ENCODE data around the gene CCT8.

Gene CCT8

GRCh38 chr21:29073222-29074006, at the start of gene CCT8:
Gene CCT8, minus strand, starts transcription at chr21:29073648. Its CDS starts 58 bp downstream, at chr21:29073590.
- DNase-seq = peak; percentile 99

- DNase-seq = no peak
These were observed 48.3 kb upstream of the CCT8 start for GRCh38 chr21:29121759-29122158.

- no peak for DNase-seq
These were observed 44.0 kb upstream of the CCT8 start for GRCh38 chr21:29117372-29117955.

- DNase-seq = no peak
These were observed 42.5 kb upstream of the CCT8 start for GRCh38 chr21:29115899-29116298.

- DNase-seq = no peak
These were observed 41.5 kb upstream of the CCT8 start for GRCh38 chr21:29114765-29115500.

GRCh38 chr21:29105218-29105617, 31.8 kb upstream of the CCT8 start:
- no peak for DNase-seq

GRCh38 chr21:29104239-29104708, 30.8 kb upstream of the CCT8 start:
- DNase-seq = no peak

- DNase-seq = no peak
These were observed 29.4 kb upstream of the CCT8 start for GRCh38 chr21:29102791-29103257.

GRCh38 chr21:29098156-29098555, 24.7 kb upstream of the CCT8 start:
- no peak for DNase-seq

GRCh38 chr21:29096218-29097015, 23.0 kb upstream of the CCT8 start:
- DNase-seq = no peak

- DNase-seq = no peak
These were observed 18.9 kb upstream of the CCT8 start for GRCh38 chr21:29092102-29092959.

- DNase-seq = no peak
These were observed 17.6 kb upstream of the CCT8 start for GRCh38 chr21:29091033-29091432.

GRCh38 chr21:29085106-29085752, 11.8 kb upstream of the CCT8 start:
- DNase-seq = no peak

GRCh38 chr21:29084372-29084771, 10.9 kb upstream of the CCT8 start:
- no peak for DNase-seq

- no peak for DNase-seq
These were observed 9.9 kb upstream of the CCT8 start for GRCh38 chr21:29083306-29083705.

GRCh38 chr21:29082046-29082815, 8.8 kb upstream of the CCT8 start:
- no peak for DNase-seq

GRCh38 chr21:29080454-29080941, 7.0 kb upstream of the CCT8 start:
- no peak for DNase-seq

GRCh38 chr21:29078869-29079767, 5.7 kb upstream of the CCT8 start:
- DNase-seq = peak; percentile 27

GRCh38 chr21:29077651-29078090, 4.2 kb upstream of the CCT8 start:
- no peak for DNase-seq

All from activated CD8-positive, alpha-beta memory T cell treated with anti-CD3 and anti-CD28 coated beads, Interleukin-2, amount 50 U/mL, for 4 hours (primary cell).